SK-N-SH (cell line): Measurements from ENCODE around the gene RFLNA. TPM values are rescaled to one million over a fixed set of nuclear protein-coding genes. Genes with fewer than 3 reads are reported as not detected.

ENCODE experiments used
- CTCF ChIA-PET: fragments of 300-600, 350-600 bp; formaldehyde crosslinking; extraction: SDS; loops from one replicate; lab custom pipeline; 2021; lab: Yijun Ruan, JAX
- POLR2A ChIA-PET: fragments of 350-600 bp; sonication (Branson Sonifier 250); formaldehyde crosslinking; extraction: SDS; loops from one replicate; lab custom pipeline; 2020; ENCODE audit warnings: antibody characterized with exemption, inconsistent platforms; lab: Yijun Ruan, JAX
- DNase-seq: peaks from one replicate; pipeline ENCODE4 v3.0.0; 2012
- H2AFZ ChIP-seq: fragments of 200-600 bp; sonication (generic); 2 replicates; pipeline ENCODE4 v1.8.1; 2016; ENCODE audit warnings: antibody characterized with exemption, mild to moderate bottlenecking, low read depth
- H3F3A ChIP-seq: fragments of 200-600 bp; sonication (generic); replicated peaks from 2 replicates; pipeline ENCODE3; 2016; ENCODE audit warnings: antibody characterized with exemption, mild to moderate bottlenecking; ENCODE audit not compliant: insufficient read depth
- H3K27ac ChIP-seq, 2 experiments: fragments of 200-500 bp in 1 of 2; fragments of 200-600 bp in 1 of 2; sonication (Bioruptor generic) in 1 of 2; sonication (generic), shearing (Covaris generic) in 1 of 2; 2 replicates each; pipeline versions ENCODE4 v1.5.1 to v1.6.1; 2014 to 2016; ENCODE audit warnings: low read depth in 2 of 2, inconsistent platforms in 1 of 2, low read length in 1 of 2, mild to moderate bottlenecking in 1 of 2, mixed read lengths in 1 of 2
- H3K27me3 ChIP-seq: fragments of 200-600 bp; sonication (generic), shearing (Covaris generic); 2 replicates; pipeline ENCODE4 v1.6.1; 2016; ENCODE audit warnings: mixed run types; ENCODE audit not compliant: insufficient read depth
- H3K36me3 ChIP-seq, 2 experiments: fragments of 200-500 bp in 1 of 2; fragments of 200-600 bp in 1 of 2; sonication (Bioruptor generic) in 1 of 2; sonication (generic) in 1 of 2; replicated peaks in 1 of 2; 2 replicates each; pipeline versions ENCODE3 to v1.5.1; 2014 to 2016; ENCODE audit warnings: low read length in 1 of 2, mild to moderate bottlenecking in 1 of 2; ENCODE audit not compliant: insufficient read depth in 2 of 2, control insufficient read depth in 1 of 2
- H3K4me1 ChIP-seq, 2 experiments: fragments of 200-500 bp in 1 of 2; fragments of 200-600 bp in 1 of 2; sonication (Bioruptor generic) in 1 of 2; sonication (generic), shearing (Covaris generic) in 1 of 2; 2 replicates each; pipeline versions ENCODE4 v1.5.1 to v1.6.1; 2014 to 2016; ENCODE audit warnings: low read depth in 1 of 2, low read length in 1 of 2, mixed run types in 1 of 2; ENCODE audit not compliant: insufficient read depth in 2 of 2, control insufficient read depth in 1 of 2
- H3K4me2 ChIP-seq: fragments of 200-600 bp; sonication (generic), shearing (Covaris generic); 2 replicates; pipeline ENCODE4 v1.6.1; 2017; ENCODE audit warnings: mixed run types
- H3K4me3 ChIP-seq, 2 experiments: fragments of 200-500 bp in 1 of 2; fragments of 200-600 bp in 1 of 2; sonication (Bioruptor generic) in 1 of 2; sonication (generic), shearing (Covaris generic) in 1 of 2; 2 replicates each; pipeline versions ENCODE4 v1.5.1 to v1.8.1; 2014 to 2016; ENCODE audit warnings: low read depth in 2 of 2, inconsistent platforms in 1 of 2, low read length in 1 of 2, mild to moderate bottlenecking in 1 of 2, mixed read lengths in 1 of 2, moderate library complexity in 1 of 2
- H3K79me2 ChIP-seq: fragments of 200-600 bp; sonication (generic); 2 replicates; pipeline ENCODE4 v1.8.1; 2017; ENCODE audit warnings: mild to moderate bottlenecking; ENCODE audit not compliant: insufficient read depth
- H3K9ac ChIP-seq: fragments of 200-600 bp; sonication (generic); 2 replicates; pipeline ENCODE4 v1.6.1; 2017; ENCODE audit warnings: mixed run types
- H3K9me2 ChIP-seq: fragments of 200-600 bp; sonication (generic); 2 replicates; pipeline ENCODE4 v1.6.1; 2017; ENCODE audit warnings: mixed run types
- H3K9me3 ChIP-seq: fragments of 200-600 bp; sonication (generic); 2 replicates; pipeline ENCODE4 v1.6.1; 2017; ENCODE audit warnings: mixed run types, mild to moderate bottlenecking, moderate library complexity
- H4K20me1 ChIP-seq: fragments of 200-600 bp; sonication (generic); 2 replicates; pipeline ENCODE4 v1.6.1; 2017; ENCODE audit warnings: mild to moderate bottlenecking, mixed run types; ENCODE audit not compliant: insufficient read depth
- ELF1 ChIP-seq: IDR thresholded peaks from 2 replicates; pipeline ENCODE4 v1.4.0; 2012
- EP300 ChIP-seq, 2 experiments: IDR thresholded peaks; 2 replicates each; pipeline versions ENCODE4 v1.4.0 to v1.6.1; 2012; ENCODE audit warnings: borderline replicate concordance in 1 of 2, low read depth in 1 of 2, low read length in 1 of 2
- EZH2phosphoT487 ChIP-seq: fragments of 200-600 bp; sonication (generic); IDR thresholded peaks from 2 replicates; pipeline ENCODE4 v1.6.1; 2017; ENCODE audit warnings: low read depth, mixed run types, mild to moderate bottlenecking, antibody characterized with exemption, moderate library complexity, borderline replicate concordance
- FOSL2 ChIP-seq: IDR thresholded peaks from 2 replicates; pipeline ENCODE4 v1.4.0; 2012; ENCODE audit warnings: low read depth, mild to moderate bottlenecking, moderate library complexity, borderline replicate concordance
- FOXM1 ChIP-seq: IDR thresholded peaks from 2 replicates; pipeline ENCODE4 v1.4.0; 2012; ENCODE audit warnings: low read depth, mild to moderate bottlenecking
- GABPA ChIP-seq: IDR thresholded peaks from 2 replicates; pipeline ENCODE4 v1.4.0; 2012; ENCODE audit warnings: low read depth, mild to moderate bottlenecking
- GATA2 ChIP-seq: sonication (generic); formaldehyde crosslinking; IDR thresholded peaks from 2 replicates; pipeline ENCODE4 v1.5.0; 2020; ENCODE audit warnings: mild to moderate bottlenecking, missing genetic modification reagents
- JUND ChIP-seq: IDR thresholded peaks from 2 replicates; pipeline ENCODE4 v1.4.0; 2012
- MAX ChIP-seq: IDR thresholded peaks from 2 replicates; pipeline ENCODE4 v1.4.0; 2012; ENCODE audit warnings: low read depth
- MEF2A ChIP-seq: IDR thresholded peaks from 2 replicates; pipeline ENCODE4 v1.4.0; 2012; ENCODE audit warnings: low read depth, borderline replicate concordance
- MXI1 ChIP-seq: IDR thresholded peaks from 2 replicates; pipeline ENCODE4 v1.6.1; 2012; ENCODE audit warnings: mild to moderate bottlenecking, low read depth, low read length, improper control_type of control experiment
- NRF1 ChIP-seq: IDR thresholded peaks from 2 replicates; pipeline ENCODE4 v1.6.1; 2012; ENCODE audit warnings: low read depth, mild to moderate bottlenecking, low read length
- PBX3 ChIP-seq: IDR thresholded peaks from 2 replicates; pipeline ENCODE4; 2012
- POLR2AphosphoS5 ChIP-seq: IDR thresholded peaks from 2 replicates; pipeline ENCODE4 v1.6.1; 2012; ENCODE audit warnings: low read depth, low read length
- RAD21 ChIP-seq: IDR thresholded peaks from 2 replicates; pipeline ENCODE4 v1.6.1; 2012; ENCODE audit warnings: mild to moderate bottlenecking, low read length
- RFX5 ChIP-seq: IDR thresholded peaks from 2 replicates; pipeline ENCODE4 v1.6.1; 2012; ENCODE audit warnings: mild to moderate bottlenecking, improper control_type of control experiment, low read length
- RXRA ChIP-seq: IDR thresholded peaks from 2 replicates; pipeline ENCODE4 v1.4.0; 2012; ENCODE audit warnings: low read depth, mild to moderate bottlenecking, borderline replicate concordance
- SIN3A ChIP-seq: IDR thresholded peaks from 2 replicates; pipeline ENCODE4 v1.6.1; 2012; ENCODE audit warnings: low read depth, mild to moderate bottlenecking, low read length, moderate library complexity, borderline replicate concordance
- SMC3 ChIP-seq: IDR thresholded peaks from 2 replicates; pipeline ENCODE4 v1.6.1; 2012; ENCODE audit warnings: low read depth, low read length, improper control_type of control experiment
- TCF12 ChIP-seq: IDR thresholded peaks from 2 replicates; pipeline ENCODE4 v1.4.0; 2012
- TEAD4 ChIP-seq: IDR thresholded peaks from 2 replicates; pipeline ENCODE4 v1.4.0; 2012; ENCODE audit warnings: mild to moderate bottlenecking, borderline replicate concordance; ENCODE audit not compliant: insufficient read depth
- USF1 ChIP-seq: IDR thresholded peaks from 2 replicates; pipeline ENCODE4 v1.4.0; 2012; ENCODE audit warnings: low read depth, borderline replicate concordance
- YY1 ChIP-seq: IDR thresholded peaks from 2 replicates; pipeline ENCODE4 v1.4.0; 2012; ENCODE audit warnings: low read depth, mild to moderate bottlenecking
- WGBS: methylation state at CpG from one replicate; pipeline ENCODE4 v1.1.6; 2017; ENCODE audit warnings: low lambda C conversion rate; 5-methylcytosine and 5-hydroxymethylcytosine counted together
- polyA plus RNA-seq, 3 experiments: library from polyadenylated mRNA; depleted of rRNA; stranded (reverse); fragments of >200 nt; gene quantifications; 2 replicates each; pipeline ENCODE4 v1.2.3, GENCODE V29; 2012

RFLNA gene
- polyA plus RNA-seq, 1 of the 3 experiments (the other 2 are of a cell fraction): 0.10 TPM

GRCh38 chr12:124333724-124334123, 38.8 kb downstream of the RFLNA start:
- H2AFZ ChIP-seq: no peak overlapping the region
- WGBS: 84% methylated on average over 20 of the region's 20 CpGs
- peaks cover 62 to 76% of the 10 kb centered on the region in 2 experiments for H3K36me3 ChIP-seq
- peaks cover 17% of the 10 kb centered on the region for H3F3A ChIP-seq
- H3K27ac ChIP-seq: no peak overlapping the region
- no peaks in the 10 kb centered on the region for H3K9me2 ChIP-seq
- no peak overlapping the region for H3K4me2 ChIP-seq
- H3K9me3 ChIP-seq: no peaks in the 10 kb centered on the region
- DNase-seq: no peak
- ChIA-PET POLR2A (no interaction called here), CTCF (no interaction called here)
- no peak overlapping the region for H3K9ac ChIP-seq
- no peak for TF ChIP-seq NRF1
- no peak for TF ChIP-seq SMC3
- TF ChIP-seq FOSL2: no peak
- TF ChIP-seq TEAD4: no peak
- no peak for TF ChIP-seq EP300 (IDR thresholded peaks at IDR 0.05; ENCODE audit: borderline replicate concordance in 1 of 2, low read depth in 1 of 2, low read length in 1 of 2)
- H3K27me3 ChIP-seq: no peaks in the 10 kb centered on the region
- no peaks in the 10 kb centered on the region for H3K4me1 ChIP-seq
- no peak overlapping the region for H3K4me3 ChIP-seq
- H3K79me2 ChIP-seq: peaks cover 7% of the 10 kb centered on the region; the same call in 1 of the 2 replicates
- H4K20me1 ChIP-seq: peaks cover 22% of the 10 kb centered on the region; the same call in 1 of the 2 replicates

- Histone ChIP-seq H3K9me3 (no peaks in the 10 kb centered on the region), H3K9me2 (no peaks in the 10 kb centered on the region), H3K36me3 (peaks cover 57 to 70% of the 10 kb centered on the region in 2 experiments), H3K4me1 (no peaks in the 10 kb centered on the region), H3F3A (peaks cover 17% of the 10 kb centered on the region), H3K4me2 (no peak overlapping the region), H3K9ac (no peak overlapping the region), H3K4me3 (no peak overlapping the region), H4K20me1 (peaks cover 22% of the 10 kb centered on the region; the same call in 1 of the 2 replicates), H3K27ac (no peak overlapping the region), H3K79me2 (peaks cover 7% of the 10 kb centered on the region; the same call in 1 of the 2 replicates), H3K27me3 (no peaks in the 10 kb centered on the region), H2AFZ (no peak overlapping the region)
- DNase-seq: no peak
- ChIA-PET CTCF (interaction anchor here (1.1 kb wide), 1 partner anchor 13 kb away, joined by 4 read pairs; no protein-coding TSS in a partner anchor), POLR2A (no interaction called here)
- WGBS: 96% methylated on average over 16 of the region's 16 CpGs
- TF ChIP-seq YY1: no peak
- TF ChIP-seq RAD21: no peak
- TF ChIP-seq SIN3A: no peak
- TF ChIP-seq POLR2AphosphoS5: no peak
- no peak for TF ChIP-seq PBX3
- no peak for TF ChIP-seq EZH2phosphoT487
- TF ChIP-seq MAX: no peak
- no peak for TF ChIP-seq TCF12
- no peak for TF ChIP-seq GATA2
- TF ChIP-seq SMC3: no peak
- TF ChIP-seq ELF1: no peak
- no peak for TF ChIP-seq RXRA
- TF ChIP-seq USF1: no peak
- no peak for TF ChIP-seq MXI1
- TF ChIP-seq RFX5: no peak
- no peak for TF ChIP-seq MEF2A
- TF ChIP-seq FOXM1: no peak
- TF ChIP-seq JUND: no peak
- no peak for TF ChIP-seq GABPA
These were observed 39.4 kb downstream of the RFLNA start for GRCh38 chr12:124334266-124334665.
